H1 (cell line): ENCODE data around the gene DDX31. TPM values are rescaled to one million over a fixed set of nuclear protein-coding genes. Genes with fewer than 3 reads are reported as not detected.

Experiments
- CTCF ChIA-PET: fragments of 300-600 bp; sonication (Branson Sonifier 250); formaldehyde crosslinking; loops from one replicate; lab custom pipeline; 2021; ENCODE audit not compliant: partially characterized antibody; lab: Charles Lee
- POLR2A ChIA-PET: fragments of 300-600 bp; sonication (Branson Sonifier 250); formaldehyde crosslinking; loops from one replicate; lab custom pipeline; 2021; ENCODE audit warnings: inconsistent platforms; ENCODE audit not compliant: partially characterized antibody; lab: Charles Lee
- DNase-seq, 2 experiments: peaks; one replicate each; pipeline versions ENCODE4 v3.0.0 to v3.0.0-alpha.2; 2010 to 2022; ENCODE audit warnings: low spot score in 2 of 2, low read depth in 1 of 2, mixed read lengths in 1 of 2
- FAIRE-seq: peaks from 2 replicates; lab custom pipeline; 2011; peaks lifted over from hg19 to GRCh38; lab: Jason Lieb, UNC
- H2AFZ ChIP-seq: 2 replicates; pipeline ENCODE4 v1.8.1; 2012; ENCODE audit warnings: low read length, inconsistent platforms
- H2AK5ac ChIP-seq: 2 replicates; pipeline ENCODE4 v1.6.1; 2013; ENCODE audit warnings: low read depth, low read length
- H2BK120ac ChIP-seq: replicated peaks from 2 replicates; pipeline ENCODE3; 2013; ENCODE audit warnings: low read depth, low read length, inconsistent platforms
- H2BK12ac ChIP-seq: 2 replicates; pipeline ENCODE4 v1.6.1; 2013; ENCODE audit warnings: low read depth, low read length
- H2BK15ac ChIP-seq: 2 replicates; pipeline ENCODE4 v1.6.1; 2013; ENCODE audit warnings: low read length
- H2BK20ac ChIP-seq: 2 replicates; pipeline ENCODE4 v1.6.1; 2013; ENCODE audit warnings: low read length
- H2BK5ac ChIP-seq: 2 replicates; pipeline ENCODE4 v1.6.1; 2013; ENCODE audit warnings: low read depth, low read length
- H3K14ac ChIP-seq: 2 replicates; pipeline ENCODE4 v1.6.1; 2013; ENCODE audit warnings: inconsistent platforms; ENCODE audit not compliant: insufficient read length
- H3K18ac ChIP-seq: 2 replicates; pipeline ENCODE4 v1.6.1; 2013; ENCODE audit warnings: low read length; ENCODE audit errors: extremely low read depth
- H3K23ac ChIP-seq: 2 replicates; pipeline ENCODE4 v1.6.1; 2013; ENCODE audit warnings: inconsistent platforms; ENCODE audit not compliant: insufficient read length
- H3K23me2 ChIP-seq: 2 replicates; pipeline ENCODE4 v1.6.1; 2013; ENCODE audit warnings: low read depth, low read length
- H3K27ac ChIP-seq: 2 replicates; pipeline ENCODE4 v1.6.1; 2011; ENCODE audit warnings: low read depth, low read length, inconsistent platforms
- H3K27me3 ChIP-seq, 4 experiments: replicated peaks in 1 of 4; 1 replicate in 1 of 4; 2 replicates in 3 of 4; pipeline versions ENCODE4 v1.6.1 to v1.8.1; 2011 to 2013; ENCODE audit warnings: low read length in 3 of 4, mild to moderate bottlenecking in 3 of 4, inconsistent platforms in 2 of 4, mixed read lengths in 2 of 4, moderate library complexity in 1 of 4; ENCODE audit not compliant: control insufficient read depth in 3 of 4, insufficient read depth in 3 of 4; ENCODE audit errors: extremely low read depth in 1 of 4
- H3K36me3 ChIP-seq, 4 experiments: 2 replicates each; pipeline versions ENCODE4 v1.6.1 to v1.8.1; 2011 to 2013; ENCODE audit warnings: mild to moderate bottlenecking in 4 of 4, low read length in 3 of 4, moderate library complexity in 2 of 4, control low read depth in 1 of 4, inconsistent platforms in 1 of 4; ENCODE audit not compliant: insufficient read depth in 4 of 4, control insufficient read depth in 2 of 4
- H3K4ac ChIP-seq: replicated peaks from 2 replicates; pipeline ENCODE3; 2013; ENCODE audit warnings: low read length, low read depth, mixed read lengths, inconsistent platforms; ENCODE audit not compliant: insufficient read length
- H3K4me1 ChIP-seq, 4 experiments: replicated peaks in 1 of 4; 1 replicate in 1 of 4; 2 replicates in 3 of 4; pipeline versions ENCODE4 v1.6.1 to v1.8.1; 2011 to 2013; ENCODE audit warnings: low read length in 3 of 4, inconsistent platforms in 2 of 4, mixed read lengths in 1 of 4; ENCODE audit not compliant: insufficient read depth in 4 of 4, control insufficient read depth in 3 of 4
- H3K4me2 ChIP-seq, 2 experiments: 2 replicates each; pipeline versions ENCODE4 v1.6.1 to v1.8.1; 2011 to 2013; ENCODE audit warnings: low read depth in 2 of 2, low read length in 2 of 2, control low read depth in 1 of 2, inconsistent platforms in 1 of 2, mild to moderate bottlenecking in 1 of 2; ENCODE audit not compliant: insufficient read depth in 1 of 2
- H3K4me3 ChIP-seq, 4 experiments: fragments of 200-600, 300-600 bp in 1 of 4; sonication (generic), shearing (Covaris generic), sonication (Bioruptor Twin) in 1 of 4; 2 replicates each; pipeline versions ENCODE4 v1.5.1 to v1.8.1; 2011 to 2016; ENCODE audit warnings: low read length in 4 of 4, low read depth in 3 of 4, control low read depth in 2 of 4, inconsistent platforms in 2 of 4, mild to moderate bottlenecking in 2 of 4, mixed read lengths in 1 of 4, moderate library complexity in 1 of 4; ENCODE audit not compliant: insufficient read depth in 2 of 4; ENCODE audit errors: extremely low read depth in 1 of 4
- H3K56ac ChIP-seq: replicated peaks from 2 replicates; pipeline ENCODE3; 2013; ENCODE audit warnings: low read depth, mild to moderate bottlenecking, mixed read lengths, low read length, inconsistent platforms; ENCODE audit not compliant: insufficient read length
- H3K79me1 ChIP-seq: 2 replicates; pipeline ENCODE4 v1.6.1; 2013; ENCODE audit warnings: low read depth, low read length, control low read depth
- H3K79me2 ChIP-seq, 2 experiments: 2 replicates each; pipeline versions ENCODE4 v1.6.1 to v1.8.1; 2012 to 2013; ENCODE audit warnings: low read length in 2 of 2, mild to moderate bottlenecking in 2 of 2, inconsistent platforms in 1 of 2; ENCODE audit not compliant: insufficient read depth in 2 of 2, control insufficient read depth in 1 of 2
- H3K9ac ChIP-seq, 4 experiments: replicated peaks in 1 of 4; 1 replicate in 1 of 4; 2 replicates in 3 of 4; pipeline versions ENCODE4 v1.6.1 to v1.8.1; 2011 to 2013; ENCODE audit warnings: low read depth in 3 of 4, low read length in 3 of 4, control low read depth in 2 of 4, mild to moderate bottlenecking in 2 of 4, moderate library complexity in 2 of 4, inconsistent platforms in 1 of 4; ENCODE audit errors: extremely low read depth in 1 of 4
- H3K9me3 ChIP-seq, 2 experiments: 2 replicates each; pipeline versions ENCODE4 v1.6.1 to v1.8.1; 2012 to 2013; ENCODE audit warnings: mild to moderate bottlenecking in 2 of 2, moderate library complexity in 2 of 2, control low read depth in 1 of 2, inconsistent platforms in 1 of 2, low read depth in 1 of 2, low read length in 1 of 2, mixed read lengths in 1 of 2; ENCODE audit not compliant: insufficient read depth in 2 of 2
- H4K20me1 ChIP-seq, 2 experiments: replicated peaks in 1 of 2; 2 replicates each; pipeline versions ENCODE3 to v1.8.1; 2011 to 2013; ENCODE audit warnings: inconsistent platforms in 2 of 2, low read length in 2 of 2, mild to moderate bottlenecking in 1 of 2; ENCODE audit not compliant: insufficient read depth in 2 of 2, control insufficient read depth in 1 of 2
- H4K5ac ChIP-seq: 2 replicates; pipeline ENCODE4 v1.6.1; 2013; ENCODE audit warnings: low read length, low read depth, mixed read lengths, inconsistent platforms; ENCODE audit not compliant: insufficient read length
- H4K8ac ChIP-seq: 2 replicates; pipeline ENCODE4 v1.8.0; 2013; ENCODE audit warnings: mild to moderate bottlenecking, moderate library complexity, low read length, inconsistent platforms; ENCODE audit not compliant: insufficient read depth; ENCODE audit errors: extremely low read depth
- H4K91ac ChIP-seq: replicated peaks from 2 replicates; pipeline ENCODE3; 2013; ENCODE audit warnings: low read length, mixed read lengths, inconsistent platforms; ENCODE audit not compliant: insufficient read length
- CHD2 ChIP-seq: IDR thresholded peaks from 2 replicates; pipeline ENCODE4 v1.6.1; 2012; ENCODE audit warnings: low read length, improper control_type of control experiment
- SP2 ChIP-seq: IDR thresholded peaks from 2 replicates; pipeline ENCODE4 v1.6.1; 2012; ENCODE audit warnings: mild to moderate bottlenecking, low read length, inconsistent platforms
- WGBS, 2 experiments: shearing (Covaris generic) in 1 of 2; methylation state at CpG; one replicate each; pipeline versions ENCODE4 v1.1.6 to v1.1.7; 2013 to 2015; ENCODE audit warnings: low lambda C conversion rate in 2 of 2, mixed read lengths in 2 of 2, inconsistent platforms in 1 of 2, low coverage in 1 of 2, missing lambda C conversion rate in 1 of 2; ENCODE audit not compliant: insufficient replicate concordance in 2 of 2, insufficient coverage in 1 of 2, insufficient read length in 1 of 2; ENCODE audit errors: extremely low coverage in 1 of 2, missing lambda C conversion rate in 1 of 2; 5-methylcytosine and 5-hydroxymethylcytosine counted together
- polyA plus RNA-seq, 7 experiments: library from polyadenylated mRNA; depleted of rRNA in 3 of 7; stranded (reverse) in 5 of 7; unstranded in 2 of 7; fragments of >200 nt in 5 of 7; fragments of 200-250 nt in 2 of 7; gene quantifications; 1 replicate in 5 of 7; 2 replicates in 1 of 7; 4 replicates in 1 of 7; pipeline versions ENCODE4 v1.2.1 to v1.2.3, GENCODE V29; 2011 to 2013; ENCODE audit warnings: missing spikeins in 2 of 7, mixed read lengths in 2 of 7
- total RNA-seq: library from RNA; stranded (reverse); fragmentation: NEBNext Ultra II Directional; extraction: Animal tissue kit (Norgen Biotek cat#: 25700); gene quantifications from 2 replicates; pipeline ENCODE4 v1.2.1, GENCODE V29; 2021

DDX31 gene
- total and polyA plus RNA-seq, 2 of the 8 experiments (the other 6 are each of a cell fraction or from before 2014, with no cell fraction given): 9.5 to 23.7 TPM

DNA sequence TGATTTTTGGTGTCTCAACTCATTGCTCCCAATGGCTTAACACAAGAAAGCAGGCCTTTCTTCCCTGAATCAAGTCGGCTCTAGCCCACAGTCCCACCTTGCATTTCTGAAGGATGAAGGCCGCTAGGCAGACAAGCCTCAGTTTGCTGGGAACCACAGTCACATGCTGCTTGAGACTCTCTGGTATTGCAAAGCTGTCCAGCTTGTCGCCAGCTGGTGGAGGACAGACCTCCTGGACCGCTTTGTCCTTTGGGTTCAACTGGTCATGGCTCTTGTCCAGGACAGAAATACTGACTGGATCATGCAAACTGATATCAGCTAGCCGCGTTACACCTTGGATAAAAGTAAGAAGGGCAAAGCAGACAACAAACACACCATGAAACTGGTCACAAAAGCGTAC is 23.1 kb downstream of the DDX31 start:
- no peak overlapping the region for H2BK15ac ChIP-seq
- H4K5ac ChIP-seq: no peak overlapping the region
- TF ChIP-seq SP2: no peak
- no peak for TF ChIP-seq CHD2
- H3K4me1 ChIP-seq: no peaks in the 10 kb centered on the region
- no peak overlapping the region for H2BK5ac ChIP-seq
- peaks cover 0 to 4% of the 10 kb centered on the region in 2 experiments for H4K20me1 ChIP-seq
- H3K9ac ChIP-seq: no peak overlapping the region
- H3K27ac ChIP-seq: no peak overlapping the region
- POLR2A ChIA-PET: no interaction called here
- FAIRE-seq (no peak), DNase-seq (no peak)
- CTCF ChIA-PET: interaction anchor here (1.0 to 2.1 kb wide), 2 partner anchors 18 to 138 kb away, joined by 3 to 8 read pairs; no protein-coding TSS in a partner anchor
- H2BK12ac ChIP-seq: no peak overlapping the region
- no peak overlapping the region for H2AK5ac ChIP-seq
- H3K18ac ChIP-seq: no peak overlapping the region
- 93% methylated on average over 7 of the region's 7 CpGs; no CpG with 5 or more reads in 1 of the 2 experiments for WGBS, 2 experiments
- H3K23me2 ChIP-seq: no peaks in the 10 kb centered on the region
- H3K14ac ChIP-seq: no peak overlapping the region
- no peaks in the 10 kb centered on the region for H3K9me3 ChIP-seq
- no peak overlapping the region for H2AFZ ChIP-seq
- H3K4ac ChIP-seq: no peak overlapping the region
- H3K4me3 ChIP-seq: no peak overlapping the region
- H3K79me1 ChIP-seq: no peaks in the 10 kb centered on the region
- H3K79me2 ChIP-seq: no peaks in the 10 kb centered on the region
- no peak overlapping the region for H3K56ac ChIP-seq
- no peak overlapping the region for H3K23ac ChIP-seq
- H3K4me2 ChIP-seq: no peak overlapping the region
- no peak overlapping the region for H2BK120ac ChIP-seq
- H4K8ac ChIP-seq: no peak overlapping the region
- H3K36me3 ChIP-seq: peaks cover 16 to 59% (median 47%) of the 10 kb centered on the region in 4 experiments; a peak in 7 of 8 replicates
- no peak overlapping the region for H2BK20ac ChIP-seq
- H4K91ac ChIP-seq: no peak overlapping the region
- no peaks in the 10 kb centered on the region for H3K27me3 ChIP-seq
